H4 (cell line): ENCODE data around the gene FBXW7. TPM values are rescaled to one million over a fixed set of nuclear protein-coding genes. Genes with fewer than 3 reads are reported as not detected.

Experiments used
- DNase-seq: peaks from one replicate; pipeline ENCODE4 v3.0.0-alpha.2; 2015; ENCODE audit warnings: low spot score
- total RNA-seq: library from RNA; depleted of rRNA; stranded (reverse); fragments of >200 nt; shearing (Covaris generic); gene quantifications from 2 replicates; pipeline ENCODE4 v1.2.3, GENCODE V29; 2014

Gene FBXW7
- total RNA-seq, 1 experiment from 2014 or later, result 17.9 TPM

DNA sequence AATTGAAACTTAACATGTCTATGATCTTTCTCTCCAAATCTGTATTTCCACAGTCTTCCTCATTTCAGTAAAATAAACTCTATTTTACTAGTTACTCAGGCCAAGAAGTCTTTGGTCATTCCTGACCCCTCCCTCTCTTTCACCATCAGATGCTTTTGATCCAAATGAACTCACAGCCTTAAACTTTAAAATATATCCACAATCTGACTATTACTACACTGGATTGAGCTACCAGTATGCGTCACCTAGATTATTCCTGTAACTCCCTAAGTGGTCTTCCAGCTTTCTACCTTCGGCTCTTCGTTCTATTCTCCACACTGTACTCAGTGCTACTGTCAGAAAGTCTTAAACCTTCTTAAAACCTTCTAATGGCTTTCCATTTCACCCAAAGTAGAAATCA lies 195.1 kb downstream of the FBXW7 start:
- no peak for DNase-seq

DNA sequence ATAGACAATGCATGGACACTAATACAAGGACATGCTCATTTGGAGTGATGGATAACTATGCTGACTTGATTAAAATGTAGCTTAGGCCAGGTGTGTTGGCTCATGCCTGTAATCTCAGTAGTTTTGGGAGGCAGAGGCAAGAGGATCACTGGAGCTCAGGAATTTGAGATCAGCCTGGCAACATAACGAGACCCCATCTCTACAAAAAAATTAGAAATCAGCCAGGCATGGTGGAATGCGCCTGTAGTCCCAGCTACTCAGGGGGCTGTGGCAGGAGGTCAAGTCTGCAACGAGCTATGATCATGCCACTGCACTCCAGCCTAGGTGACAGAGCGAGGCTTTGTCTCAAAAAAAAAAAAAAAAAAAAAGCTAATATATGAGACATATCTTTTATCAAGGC lies 196.3 kb downstream of the FBXW7 start:
- no peak for DNase-seq

DNA sequence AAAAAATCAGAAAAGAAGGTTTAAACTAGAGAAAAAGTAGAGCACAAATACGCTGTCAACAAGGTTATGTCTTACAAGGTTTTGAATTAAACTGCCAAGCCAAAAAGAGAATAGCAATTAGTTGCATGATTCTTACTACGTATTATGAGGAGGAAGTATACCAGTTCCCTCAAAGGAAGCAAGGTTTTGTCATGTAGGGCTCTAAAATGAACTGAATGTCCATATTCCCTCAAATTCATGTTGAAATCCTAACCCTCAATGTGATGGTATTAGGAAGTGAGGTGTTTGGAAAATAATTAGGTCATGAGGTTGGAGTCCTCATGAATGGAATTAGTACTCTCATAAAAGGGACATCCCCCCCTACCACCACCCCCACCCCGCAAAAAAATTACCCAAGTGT lies 201.0 kb downstream of the FBXW7 start:
- no peak for DNase-seq

DNA sequence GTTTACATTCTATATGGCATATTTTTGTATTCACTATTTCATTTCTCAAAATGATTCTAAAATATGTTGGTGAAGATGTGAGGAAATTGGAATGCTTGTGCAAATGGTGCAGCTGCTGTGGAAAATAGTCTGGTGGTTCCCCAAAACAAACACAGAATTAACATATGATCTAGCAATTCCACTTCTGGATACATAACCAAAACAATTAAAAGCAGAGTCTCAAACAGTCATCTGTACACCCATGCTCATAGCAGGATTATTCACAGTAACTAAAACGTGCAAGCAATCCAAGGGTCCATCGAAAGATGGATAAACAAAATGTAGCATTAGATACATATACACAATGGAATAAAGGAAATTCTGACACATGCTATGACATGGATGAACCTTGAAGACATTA lies 204.8 kb downstream of the FBXW7 start:
- DNase-seq, result no peak

DNA sequence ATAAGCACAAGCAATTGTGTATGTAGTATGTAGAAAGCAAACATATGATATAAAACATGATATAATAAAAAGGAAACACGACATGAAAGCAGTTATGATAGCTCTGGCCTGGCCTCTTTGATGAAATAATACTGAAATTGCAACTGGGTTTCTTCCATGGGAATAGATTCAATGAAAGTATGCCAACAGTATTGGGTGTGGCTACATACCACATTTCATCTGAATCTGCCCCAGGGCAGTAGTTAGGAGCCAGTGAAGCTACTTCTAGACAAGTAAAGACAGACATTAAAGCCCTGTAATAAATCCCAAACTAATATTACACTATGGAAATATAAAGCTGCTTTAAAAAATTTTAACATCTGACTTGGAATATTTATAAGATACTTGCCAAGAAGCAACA lies 207.3 kb downstream of the FBXW7 start:
- peak; percentile 13 for DNase-seq

DNA sequence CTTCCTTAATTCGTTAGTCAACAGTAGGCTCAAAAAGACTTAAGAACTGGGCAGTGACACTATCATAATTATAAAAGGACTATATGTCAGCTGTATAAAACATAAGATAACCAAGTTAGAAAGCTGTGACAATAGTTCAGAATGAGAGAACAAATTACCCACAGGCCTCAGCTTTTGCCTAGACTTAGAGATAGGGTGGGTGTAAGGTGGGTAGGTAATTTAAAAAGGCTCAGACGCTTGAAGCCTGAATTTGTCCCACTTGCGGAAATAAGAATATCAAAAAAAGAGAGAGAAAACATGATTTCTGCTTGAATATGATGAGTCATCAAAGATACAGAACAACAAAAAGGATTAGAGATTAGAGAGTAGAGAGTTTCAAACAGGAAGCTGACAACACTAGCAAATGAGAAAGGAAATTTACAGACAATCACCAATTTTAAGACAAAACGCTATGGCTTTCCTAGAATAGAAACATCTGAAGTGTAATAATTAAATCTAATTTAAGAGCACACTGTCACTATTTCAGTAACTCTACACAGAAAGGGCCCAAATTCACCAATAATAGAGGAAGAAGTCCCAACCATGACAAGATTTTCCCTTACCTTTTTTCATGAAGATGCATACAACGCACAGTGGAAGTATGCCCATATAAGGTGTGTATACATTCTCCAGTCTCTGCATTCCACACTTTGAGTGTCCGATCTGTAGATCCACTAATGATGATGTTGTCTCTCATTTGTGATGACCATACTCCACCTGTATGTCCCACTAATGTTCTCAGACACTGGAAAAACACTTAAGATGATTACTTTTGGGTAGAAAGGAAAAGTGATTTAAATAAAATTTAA lies 208.1 kb downstream of the FBXW7 start:
- DNase-seq, result no peak

DNA sequence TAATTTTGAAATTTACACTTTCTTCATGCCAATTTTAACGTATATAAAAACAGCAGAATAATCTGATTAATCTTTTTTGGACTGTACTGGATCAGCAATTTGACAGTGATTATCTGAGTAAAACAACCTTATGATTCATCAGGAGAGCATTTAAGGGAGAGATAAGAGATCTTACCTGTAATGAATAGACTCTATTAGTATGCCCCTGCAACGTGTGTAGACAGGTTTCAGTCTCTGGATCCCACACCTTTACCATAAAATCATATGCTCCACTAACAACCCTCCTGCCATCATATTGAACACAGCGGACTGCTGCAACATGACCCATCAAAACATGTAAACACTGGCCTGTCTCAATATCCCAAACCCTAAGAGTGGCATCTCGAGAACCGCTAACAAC lies 210.1 kb downstream of the FBXW7 start:
- no peak for DNase-seq

DNA sequence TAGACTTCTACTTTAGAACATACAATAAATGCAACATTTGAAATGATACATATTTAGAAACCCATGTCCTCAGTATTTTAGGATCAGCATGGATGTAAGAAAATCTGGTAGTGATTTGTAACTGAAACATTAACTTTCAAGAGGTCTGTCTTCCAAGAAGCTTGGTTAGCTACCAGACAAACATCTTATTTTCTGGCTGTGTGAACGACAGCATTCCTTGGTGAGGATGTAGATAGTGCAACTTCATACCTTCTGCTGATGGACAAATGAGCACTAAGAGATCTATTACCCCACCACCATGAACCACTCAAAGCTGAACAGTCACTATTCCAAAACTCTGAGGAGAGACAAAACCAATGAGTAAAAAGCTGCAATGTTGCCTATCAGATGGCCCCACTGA lies 212.7 kb downstream of the FBXW7 start:
- no peak for DNase-seq

DNA sequence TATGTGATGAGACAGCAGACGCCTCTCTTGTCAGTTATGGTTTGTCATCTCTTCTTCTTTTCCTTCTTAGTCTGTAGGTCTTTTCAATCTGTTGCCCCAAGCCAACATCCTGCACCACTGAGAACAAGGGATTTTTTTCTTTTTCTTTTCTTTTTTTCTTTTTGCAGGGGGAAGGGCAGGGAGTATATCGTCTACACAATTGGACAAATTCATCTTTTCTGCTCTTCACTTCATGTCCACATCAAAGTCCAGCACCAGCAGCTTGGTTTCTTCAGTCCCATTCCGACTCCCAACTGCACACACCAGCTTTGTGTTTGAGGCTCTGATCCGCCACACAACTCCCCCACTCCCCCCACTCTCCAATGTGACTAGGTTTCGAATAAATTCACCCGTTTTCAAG lies 213.2 kb downstream of the FBXW7 start:
- no peak for DNase-seq

DNA sequence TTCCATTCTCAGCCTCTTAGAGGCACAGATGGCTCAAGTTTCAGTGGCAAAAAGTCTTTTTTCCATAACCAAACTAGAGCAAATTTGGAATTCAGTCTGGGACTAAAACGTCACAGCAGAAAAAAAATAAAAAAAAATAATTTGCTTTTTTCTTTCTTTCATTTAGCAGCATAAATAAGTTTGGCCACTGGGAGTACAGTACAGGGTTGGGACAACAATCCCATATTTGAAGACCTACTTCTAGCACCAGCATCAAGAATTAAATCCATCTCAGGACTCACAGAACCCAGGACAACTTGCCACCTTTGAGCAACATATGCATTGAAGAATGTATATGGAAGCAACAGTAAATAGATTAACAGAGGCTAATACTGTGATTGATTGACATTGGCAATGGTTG lies 214.0 kb downstream of the FBXW7 start:
- DNase-seq, result no peak

DNA sequence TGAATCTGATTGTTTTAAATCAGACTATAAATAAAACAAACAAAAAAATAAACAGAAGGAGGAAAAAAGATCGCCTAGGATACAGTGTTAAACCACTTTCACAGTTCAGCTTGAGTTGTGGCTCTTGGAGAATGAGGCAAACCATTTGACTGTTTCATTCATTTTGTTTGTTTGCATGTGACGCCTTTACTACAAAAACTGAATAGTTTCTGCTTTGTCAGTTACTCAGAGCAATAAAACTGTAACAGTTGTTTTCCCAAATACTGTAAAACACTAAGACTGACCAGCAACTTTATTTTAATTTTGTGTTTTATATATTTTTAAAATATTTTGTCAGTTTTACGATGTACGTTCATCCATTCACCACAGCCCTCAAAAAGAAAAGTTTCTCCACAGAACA lies 214.5 kb downstream of the FBXW7 start:
- DNase-seq, result no peak

DNA sequence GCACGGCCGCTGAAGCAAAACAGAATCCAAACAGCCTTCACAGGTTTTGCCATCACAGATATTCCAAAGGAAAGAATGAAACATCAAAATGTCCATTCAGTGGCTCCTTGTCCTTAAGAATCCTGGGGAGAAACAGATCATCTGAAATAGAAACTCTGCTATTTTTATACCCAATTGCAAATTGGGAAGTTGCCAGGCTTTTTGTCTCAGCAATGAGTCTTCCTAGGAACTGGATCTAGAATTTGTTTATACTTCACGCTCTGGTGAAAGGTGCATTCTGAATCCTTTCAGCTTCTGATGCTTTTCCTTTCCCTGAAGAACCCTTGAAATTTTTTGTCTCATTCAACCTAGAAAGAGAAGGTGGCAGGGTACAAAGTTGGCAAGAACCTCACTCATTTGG lies 218.9 kb downstream of the FBXW7 start:
- DNase-seq, result no peak

DNA sequence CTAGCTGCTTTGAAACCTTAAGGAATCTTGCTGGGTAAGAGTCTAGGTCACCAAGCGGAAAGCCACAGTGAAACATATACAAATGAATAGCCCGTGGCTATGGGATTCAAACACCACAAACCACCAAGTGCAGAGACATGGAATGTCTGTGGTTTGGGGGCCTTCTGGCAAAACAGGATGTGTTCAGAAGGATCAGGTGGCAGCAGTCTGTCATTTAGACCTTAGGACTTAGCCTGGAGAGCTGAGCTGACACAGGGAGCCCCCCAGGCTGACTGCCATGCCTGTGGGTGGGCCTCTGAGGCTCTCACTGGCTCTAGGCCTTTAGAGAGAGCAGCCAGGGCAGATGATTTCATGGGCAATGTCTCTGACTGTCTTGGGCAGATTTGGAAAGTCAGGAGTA lies 225.6 kb downstream of the FBXW7 start:
- peak; percentile 97 for DNase-seq

DNA sequence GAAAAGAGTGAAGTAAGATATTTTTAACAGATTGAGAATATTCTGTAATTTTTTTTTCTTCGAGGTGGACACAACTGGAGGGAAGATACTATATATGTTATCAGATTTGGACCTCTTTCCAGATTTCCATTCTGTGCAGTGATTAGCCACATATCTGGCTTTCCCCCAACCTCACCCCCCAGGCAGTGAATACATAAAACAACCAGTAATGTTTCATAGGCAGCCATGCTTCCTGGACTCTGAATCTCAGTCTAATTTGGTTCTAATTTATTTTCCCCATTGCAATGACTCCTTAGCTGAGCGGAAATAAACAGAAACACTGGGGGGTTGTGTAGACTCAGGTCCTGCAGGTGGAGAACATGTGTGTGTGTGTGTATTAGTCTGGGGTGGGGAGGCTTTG lies 226.5 kb downstream of the FBXW7 start:
- DNase-seq, result peak; percentile 17

DNA sequence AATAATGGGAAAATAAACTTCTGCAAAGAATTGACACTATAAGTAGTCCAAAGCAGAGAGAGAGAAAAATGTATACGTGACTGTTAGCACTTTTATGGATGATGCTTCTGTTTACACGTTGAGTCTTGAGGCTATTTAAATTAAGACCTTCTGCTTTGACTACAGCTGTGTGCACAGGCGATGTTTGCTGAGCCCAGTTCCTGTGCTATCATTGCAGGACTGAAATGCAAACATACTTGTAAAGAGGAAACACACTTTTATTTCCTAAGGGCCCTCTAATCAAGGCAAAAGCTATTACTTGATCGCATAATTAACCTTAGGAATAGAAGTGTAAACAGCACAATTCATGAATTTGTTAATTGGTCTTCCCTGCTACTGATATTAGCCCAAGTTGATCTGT lies 226.9 kb downstream of the FBXW7 start:
- DNase-seq, result no peak

DNA sequence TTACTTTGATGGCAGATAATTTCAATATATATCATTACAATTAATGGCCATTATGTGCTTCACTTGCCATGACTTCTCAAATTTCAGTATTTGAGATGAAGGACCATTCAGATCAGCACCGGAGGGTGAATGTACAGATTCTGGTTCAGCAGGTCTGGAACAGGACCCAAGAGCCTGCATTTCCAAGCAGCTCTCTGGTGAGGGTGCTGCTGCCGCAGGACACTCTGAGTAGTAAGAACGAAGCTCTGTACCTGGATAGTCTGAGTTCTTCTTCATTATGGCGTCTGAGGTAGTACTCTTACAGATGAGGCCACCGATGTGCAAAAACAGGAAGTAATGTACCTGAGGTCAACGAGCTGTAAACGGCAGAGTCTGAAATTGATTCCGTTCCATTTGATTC lies 228.2 kb downstream of the FBXW7 start:
- no peak for DNase-seq

DNA sequence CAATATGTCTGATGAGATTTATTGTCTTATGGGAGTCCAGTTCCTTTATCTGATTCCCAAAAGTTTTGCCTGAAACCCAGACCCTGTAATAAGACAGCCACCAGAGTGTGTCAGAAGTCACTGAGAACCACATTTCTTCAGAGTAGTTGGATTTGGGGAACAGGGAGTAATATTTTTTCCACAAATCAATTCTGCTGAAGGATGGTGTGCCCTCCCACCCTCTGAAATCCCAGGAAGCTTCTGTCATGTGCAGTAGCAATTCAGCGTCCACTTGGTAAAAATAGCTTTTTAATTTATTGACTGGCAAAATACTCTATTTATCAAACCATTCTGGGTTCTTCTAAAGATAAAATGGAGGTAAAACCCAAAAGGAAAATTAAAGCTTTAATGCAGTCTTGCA lies 229.4 kb downstream of the FBXW7 start:
- no peak for DNase-seq

DNA sequence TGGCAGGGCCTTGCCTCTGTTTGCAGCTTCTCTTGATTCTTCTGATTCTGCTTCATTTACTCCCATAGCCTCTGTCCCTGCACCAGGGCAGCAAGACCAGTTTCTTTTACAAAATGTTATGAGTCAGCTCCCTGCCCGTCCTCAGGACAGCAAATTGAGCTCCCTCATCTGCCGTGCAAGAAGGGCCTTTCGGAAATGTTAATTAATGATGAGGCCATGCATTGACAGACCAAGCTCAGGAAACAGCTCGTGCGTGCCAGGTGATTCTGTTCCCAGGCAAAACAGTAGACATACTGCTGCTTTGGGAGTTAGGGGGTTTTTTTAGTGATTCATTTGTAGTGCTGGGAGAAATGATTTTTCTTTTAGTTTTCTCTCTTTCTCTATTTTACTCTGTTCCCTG lies 231.7 kb downstream of the FBXW7 start:
- DNase-seq, result no peak

DNA sequence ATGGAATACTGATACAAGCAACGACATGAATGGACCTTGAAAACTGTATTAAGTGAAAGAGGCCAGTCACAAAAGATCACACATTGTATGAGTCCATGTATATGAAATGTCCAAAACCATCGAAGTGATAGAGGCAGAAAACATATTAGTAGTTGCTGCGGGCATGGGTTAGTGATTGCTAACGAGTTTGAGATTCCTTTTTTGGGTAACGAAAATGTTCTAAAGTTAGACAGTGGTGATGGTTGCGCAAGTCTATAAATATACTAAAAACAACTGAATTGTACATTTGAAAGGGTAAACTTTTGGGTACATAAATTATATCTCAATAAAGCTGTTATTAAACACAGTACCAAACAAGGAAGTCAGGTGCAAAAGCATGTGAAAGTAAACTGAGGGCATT lies 234.5 kb downstream of the FBXW7 start:
- DNase-seq, result no peak

DNA sequence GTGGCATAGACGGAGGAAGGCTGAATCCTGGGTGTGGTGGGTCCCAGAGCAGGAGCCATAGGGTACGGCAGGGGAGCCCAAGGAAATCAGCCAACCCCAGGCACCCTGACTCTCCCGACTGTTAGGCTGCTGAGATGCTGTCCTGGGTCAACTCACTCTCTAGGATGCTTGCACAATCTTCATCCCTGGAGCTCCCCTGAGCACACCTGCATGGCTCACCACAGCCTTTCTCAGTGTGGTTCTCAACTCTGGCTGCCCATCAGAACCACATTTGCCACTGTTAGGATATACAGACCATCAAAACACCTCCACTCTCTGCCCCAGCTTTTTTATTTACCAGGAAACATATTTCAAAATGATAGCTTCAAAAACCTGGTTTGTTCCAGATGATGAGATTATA lies 236.3 kb downstream of the FBXW7 start:
- DNase-seq, result no peak

DNA sequence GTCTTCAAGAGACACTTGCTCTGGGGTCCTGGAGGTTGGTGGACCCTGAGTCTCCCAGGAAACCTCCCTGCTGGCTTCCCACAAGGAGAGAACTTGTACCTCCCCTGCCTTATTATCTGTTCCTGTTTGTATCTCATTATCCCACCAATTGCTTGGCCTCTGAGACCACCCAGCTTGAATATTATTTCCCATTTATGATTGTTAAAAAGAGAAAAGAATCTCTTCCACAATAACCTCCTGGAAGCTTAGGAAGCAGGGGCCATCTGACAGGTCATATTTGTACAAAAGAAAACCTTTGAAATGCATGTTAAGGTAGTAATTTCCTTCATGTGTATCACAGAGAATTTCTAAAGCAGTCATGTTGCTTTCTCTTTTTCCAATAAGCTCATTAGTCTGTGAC lies 239.5 kb downstream of the FBXW7 start:
- no peak for DNase-seq

DNA sequence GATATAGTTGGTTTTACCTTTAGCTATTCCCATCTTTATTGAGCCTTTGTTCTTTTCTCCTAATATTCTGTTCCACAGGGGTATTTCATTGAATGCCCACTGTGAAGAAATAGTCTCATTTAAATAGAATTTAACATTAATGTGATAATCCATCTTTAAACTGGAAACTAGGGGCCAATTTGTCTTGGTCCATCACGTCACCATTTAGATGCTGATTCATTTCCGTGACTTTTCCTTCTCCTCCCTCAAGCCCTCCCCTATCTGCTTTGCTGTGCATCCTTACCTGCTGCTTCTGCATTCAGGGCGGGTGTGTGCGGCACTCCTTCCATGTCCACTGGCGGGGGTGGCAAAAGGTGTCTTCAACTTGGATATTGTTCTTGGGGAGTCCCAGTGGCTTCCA lies 241.1 kb downstream of the FBXW7 start:
- DNase-seq, result no peak

DNA sequence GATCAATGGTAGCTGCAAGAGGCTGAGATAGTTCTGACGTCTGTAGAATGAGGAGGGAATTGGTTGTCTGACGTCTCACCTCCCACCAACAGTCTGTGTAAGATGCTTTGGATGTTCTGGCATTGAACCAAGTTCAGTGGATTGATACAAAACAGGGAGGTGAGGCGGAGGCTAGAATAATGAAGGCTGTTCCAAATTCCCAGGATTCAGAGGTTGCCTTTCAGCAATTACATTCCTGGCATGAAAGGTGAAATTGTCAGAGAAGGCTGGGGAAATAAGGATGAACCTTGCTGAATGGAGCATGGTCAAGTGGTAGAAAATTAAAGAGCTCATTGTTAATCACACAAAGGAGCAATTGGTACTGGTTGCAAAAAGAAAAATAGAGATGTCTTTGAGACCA lies 241.6 kb downstream of the FBXW7 start:
- DNase-seq, result no peak

DNA sequence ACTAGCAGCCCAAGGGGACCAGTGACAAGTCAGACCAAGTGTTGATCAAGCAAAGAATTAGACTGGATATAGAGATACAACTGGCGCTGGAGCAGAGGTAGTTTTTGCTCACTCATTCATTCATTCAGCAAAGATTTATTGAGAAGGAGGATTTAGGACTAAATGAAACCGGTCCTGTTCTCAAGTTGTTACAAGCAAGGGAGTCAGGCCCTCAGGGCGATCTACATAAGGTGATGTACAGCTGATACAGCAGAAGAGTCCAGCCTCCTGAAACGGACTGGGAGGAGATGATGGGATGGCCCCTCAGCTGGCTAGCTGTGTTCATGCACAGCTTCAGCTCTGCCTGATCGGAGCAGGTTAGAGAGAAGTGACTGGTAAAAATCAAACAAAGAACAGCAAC lies 242.4 kb downstream of the FBXW7 start:
- no peak for DNase-seq
